Omental fat pad (tissue), 4 donors: ENCODE results near the gene CLSTN2. TPM values are rescaled to one million over a fixed set of nuclear protein-coding genes. Genes with fewer than 3 reads are reported as not detected.

ENCODE experiments used
- ATAC-seq: fragments of 150-250 bp; one replicate; pipeline ENCODE4 v1.9.1; 2016; ENCODE audit warnings: mild to moderate bottlenecking, moderate library complexity; ENCODE audit not compliant: low FRiP score
- DNase-seq: peaks from one replicate; pipeline ENCODE4 v3.0.0-alpha.2; 2019; ENCODE audit warnings: low spot score
- total RNA-seq, 4 donors: library from RNA; depleted of rRNA; stranded (reverse); fragments of >200 nt; gene quantifications; one replicate each; pipeline ENCODE4 v1.1.0, GENCODE V29; 2016
- TF ChIP-seq, protein P1 (sequence below), 3 donors: fragments of 450-650 bp; IDR thresholded peaks; one replicate each; pipeline ENCODE4 v1.5.1; 2016 to 2017; ENCODE audit warnings: antibody characterized with exemption in 3 of 3, mild to moderate bottlenecking in 3 of 3, moderate library complexity in 2 of 3

The CLSTN2 gene
- total RNA-seq, 4 donors from 2014 or later: 20.0 to 40.5 (median 37.8) TPM

DNA sequence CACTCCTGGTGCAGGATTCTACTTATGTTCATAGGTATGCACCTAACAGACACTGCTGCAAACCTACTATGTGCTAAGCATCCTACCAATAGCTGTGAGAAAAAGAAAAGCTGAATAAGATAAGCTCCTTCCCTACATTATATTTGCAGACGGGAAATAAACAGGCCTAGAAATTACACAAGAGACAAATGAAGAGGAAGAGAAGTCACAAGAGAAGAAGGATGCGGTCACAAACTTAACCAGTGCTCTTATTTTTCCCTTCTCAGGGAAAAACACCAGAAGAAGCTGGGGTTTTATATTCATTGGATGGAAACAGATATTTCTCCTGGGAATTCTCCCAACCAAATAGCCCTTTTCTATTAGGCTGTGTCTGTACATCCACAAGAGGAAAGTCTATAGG, 633.1 kb downstream of the CLSTN2 start:
- DNase-seq: no peak
- ATAC-seq: no peak
- TF ChIP-seq, protein P1, sequence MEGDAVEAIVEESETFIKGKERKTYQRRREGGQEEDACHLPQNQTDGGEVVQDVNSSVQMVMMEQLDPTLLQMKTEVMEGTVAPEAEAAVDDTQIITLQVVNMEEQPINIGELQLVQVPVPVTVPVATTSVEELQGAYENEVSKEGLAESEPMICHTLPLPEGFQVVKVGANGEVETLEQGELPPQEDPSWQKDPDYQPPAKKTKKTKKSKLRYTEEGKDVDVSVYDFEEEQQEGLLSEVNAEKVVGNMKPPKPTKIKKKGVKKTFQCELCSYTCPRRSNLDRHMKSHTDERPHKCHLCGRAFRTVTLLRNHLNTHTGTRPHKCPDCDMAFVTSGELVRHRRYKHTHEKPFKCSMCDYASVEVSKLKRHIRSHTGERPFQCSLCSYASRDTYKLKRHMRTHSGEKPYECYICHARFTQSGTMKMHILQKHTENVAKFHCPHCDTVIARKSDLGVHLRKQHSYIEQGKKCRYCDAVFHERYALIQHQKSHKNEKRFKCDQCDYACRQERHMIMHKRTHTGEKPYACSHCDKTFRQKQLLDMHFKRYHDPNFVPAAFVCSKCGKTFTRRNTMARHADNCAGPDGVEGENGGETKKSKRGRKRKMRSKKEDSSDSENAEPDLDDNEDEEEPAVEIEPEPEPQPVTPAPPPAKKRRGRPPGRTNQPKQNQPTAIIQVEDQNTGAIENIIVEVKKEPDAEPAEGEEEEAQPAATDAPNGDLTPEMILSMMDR (IDR thresholded peaks at IDR 0.05): no peak

DNA sequence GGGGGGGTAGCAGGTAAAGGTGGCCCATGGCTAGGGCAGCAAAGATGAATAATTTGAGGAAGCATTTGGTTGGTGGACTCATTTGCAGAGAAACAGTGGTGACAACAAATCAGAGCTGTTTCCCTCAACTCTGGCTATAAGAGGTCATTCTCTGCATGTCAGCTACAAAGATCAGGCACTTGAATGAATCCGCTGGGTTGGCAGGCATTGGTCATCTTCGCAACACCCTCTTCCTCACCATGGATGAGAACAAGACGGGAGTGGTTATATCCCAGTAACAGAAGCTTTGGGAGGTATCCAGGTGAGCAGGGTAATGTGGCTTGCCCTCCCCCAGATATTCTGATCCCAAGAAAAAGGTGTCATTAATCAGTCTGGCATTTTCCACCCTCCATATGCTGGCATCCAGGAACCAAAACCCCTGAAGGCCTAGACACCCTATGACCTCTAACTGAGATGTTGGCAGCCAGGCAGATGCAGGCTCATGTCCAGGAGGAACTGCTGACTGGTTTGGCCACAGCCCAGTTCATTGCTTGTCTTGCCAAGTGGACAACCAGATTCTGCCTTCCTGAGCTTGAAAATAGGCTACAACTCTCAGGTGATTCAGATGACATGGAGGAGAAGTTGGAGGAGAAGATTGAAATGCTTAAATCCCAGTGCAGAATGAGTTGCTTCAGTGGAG, 634.0 kb downstream of the CLSTN2 start:
- DNase-seq (no peak), ATAC-seq (peak; percentile 74)
- TF ChIP-seq, protein P1 (IDR thresholded peaks at IDR 0.05): no peak

DNA sequence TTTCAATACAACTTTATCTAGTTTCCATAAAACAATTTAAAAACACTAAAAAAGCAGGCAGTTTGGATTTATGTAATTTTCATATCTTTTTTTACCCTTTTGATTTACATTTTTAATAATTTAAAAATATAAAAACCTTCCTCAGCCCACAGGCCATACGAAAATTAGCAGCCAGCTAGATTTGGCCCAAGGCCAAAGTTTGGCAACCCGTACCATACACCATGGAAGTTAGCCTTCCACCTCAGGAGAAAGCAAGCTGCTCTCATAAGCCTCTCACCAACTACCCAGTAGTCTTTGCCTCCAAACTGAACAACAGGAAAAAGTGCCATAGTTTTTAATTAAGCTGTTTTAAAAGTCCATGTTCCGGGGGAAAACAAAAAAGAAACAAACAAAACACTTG, 635.6 kb downstream of the CLSTN2 start:
- ATAC-seq (no peak), DNase-seq (no peak)
- TF ChIP-seq, protein P1 (IDR thresholded peaks at IDR 0.05): no peak

DNA sequence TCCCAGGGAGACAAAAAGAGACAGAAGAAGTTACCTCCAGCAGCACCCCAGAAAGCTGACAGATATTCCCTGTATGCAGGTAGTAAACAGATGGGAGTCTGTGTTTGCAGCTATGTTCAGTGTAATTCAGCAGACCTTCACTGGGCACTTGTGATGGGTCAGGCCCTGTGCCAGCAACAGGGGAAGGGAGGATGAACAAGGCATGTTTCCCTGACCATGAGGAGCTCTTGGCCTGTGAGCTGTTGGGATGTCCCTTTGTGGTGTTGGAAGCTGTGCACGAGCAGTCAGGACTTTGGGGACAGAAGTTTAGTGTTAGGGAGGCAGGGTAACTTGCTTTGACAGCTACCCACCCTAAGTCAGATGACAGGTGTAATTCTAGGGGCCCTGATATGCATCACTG, 636.9 kb downstream of the CLSTN2 start:
- TF ChIP-seq, protein P1 (IDR thresholded peaks at IDR 0.05): no peak
- DNase-seq (no peak), ATAC-seq (no peak)

DNA sequence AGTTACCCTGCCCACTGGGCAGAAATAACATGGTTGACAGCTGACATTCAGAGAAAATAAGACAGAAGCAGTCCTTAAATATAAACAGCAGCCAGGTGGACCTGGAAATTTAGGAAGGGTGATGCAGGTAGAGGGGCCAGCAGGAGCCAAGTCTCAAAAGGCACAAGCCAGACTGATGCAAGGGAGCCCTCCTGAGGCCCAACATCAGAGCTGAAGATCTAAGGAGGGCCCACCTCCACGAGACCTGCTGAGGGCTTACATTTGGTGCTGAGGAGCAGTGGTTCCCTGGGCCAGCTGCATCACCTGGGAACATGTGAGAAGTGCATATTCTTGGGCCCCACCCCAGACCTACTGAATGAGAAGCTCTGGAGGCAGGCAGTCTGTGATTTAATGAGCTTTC, 637.3 kb downstream of the CLSTN2 start:
- ATAC-seq: no peak
- DNase-seq: no peak

DNA sequence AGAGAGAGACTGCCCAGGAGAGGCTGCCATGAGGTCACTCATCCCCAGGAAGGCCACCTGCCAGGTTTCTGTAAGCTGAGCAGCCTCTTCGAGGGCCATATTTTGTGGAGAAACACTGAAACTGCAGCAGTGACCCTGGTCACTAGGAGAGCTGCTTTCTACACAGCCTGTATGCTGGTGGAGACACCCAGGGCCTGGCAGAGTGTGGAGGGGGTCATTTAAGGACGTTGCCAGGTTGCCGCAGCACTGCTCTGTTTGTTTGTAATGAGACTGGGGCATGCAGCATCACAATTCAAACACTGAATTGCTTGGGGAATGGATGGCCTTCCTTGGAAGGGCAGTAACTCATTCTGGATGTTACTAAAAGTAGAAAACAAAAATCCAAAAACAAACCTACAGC, 638.0 kb downstream of the CLSTN2 start:
- DNase-seq (no peak), ATAC-seq (no peak)
- TF ChIP-seq, protein P1 (IDR thresholded peaks at IDR 0.05): no peak

More for the DNA sequence above, 637.3 kb downstream of the CLSTN2 start:
- TF ChIP-seq, protein P1 (IDR thresholded peaks at IDR 0.05): no peak

DNA sequence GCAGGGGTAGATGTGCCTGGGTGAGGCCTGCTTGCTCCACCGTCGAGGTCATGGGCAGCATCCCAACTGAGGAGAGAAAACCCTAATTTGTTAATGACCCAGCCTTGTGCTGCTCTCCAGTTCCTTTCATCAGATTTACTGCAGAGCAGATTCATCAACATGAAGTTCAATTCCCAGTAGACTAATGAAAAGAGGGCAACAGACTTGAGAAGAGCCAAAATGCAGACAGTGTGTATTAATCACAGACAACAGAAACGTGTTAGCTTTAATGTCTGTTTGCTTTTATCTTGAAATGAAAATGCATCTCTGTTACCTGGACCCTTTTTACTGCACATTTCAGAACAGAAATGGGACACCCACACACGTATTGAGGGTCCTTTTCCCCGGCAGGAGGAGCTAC, 639.4 kb downstream of the CLSTN2 start:
- ATAC-seq: no peak
- TF ChIP-seq, protein P1 (IDR thresholded peaks at IDR 0.05): no peak
- no peak for DNase-seq
